Ecto neural progenitor cell (in vitro differentiated cells): ENCODE results near the gene RPP30.
"Not testable (repeated sequence)": the region's sequence is repeated elsewhere in the genome, so short reads cannot be mapped to it uniquely, and the experiment has no call there.

Source experiments
- DNase-seq: peaks from one replicate; pipeline ENCODE4 v3.0.0-alpha.2; 2018; ENCODE audit warnings: low spot score

Gene RPP30

GRCh38 chr10:90917238-90917967 lies 45.6 kb downstream of the RPP30 start:
- no peak for DNase-seq

GRCh38 chr10:90917968-90918318 lies 46.2 kb downstream of the RPP30 start:
- no peak for DNase-seq

- DNase-seq = no peak
These were observed 48.2 kb downstream of the RPP30 start for GRCh38 chr10:90919683-90920574.

GRCh38 chr10:90920986-90921666 lies 49.4 kb downstream of the RPP30 start, which contains the start of gene ANKRD1:
ANKRD1 (minus strand) TSS chr10:90921087; CDS start chr10:90921027, 60 bp downstream.
- DNase-seq = peak; percentile 52

DNA sequence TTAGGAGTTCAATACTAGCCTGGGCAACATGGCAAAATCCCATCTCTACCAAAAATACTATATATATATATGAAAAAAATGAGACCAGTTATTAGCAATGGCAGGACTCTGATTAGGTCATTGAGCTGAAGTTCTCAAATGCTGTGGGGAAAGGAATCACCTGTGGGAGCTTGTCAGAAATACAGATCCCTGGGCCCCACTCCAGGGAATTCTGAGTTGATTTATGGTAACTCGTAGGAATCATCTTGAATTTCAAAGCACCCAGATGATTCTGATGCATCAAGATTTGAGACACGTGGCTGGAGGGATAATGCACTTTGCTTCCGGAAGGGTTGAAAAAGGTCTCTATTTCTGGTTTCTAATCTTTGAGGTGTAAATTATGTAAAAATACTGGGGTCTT lies 50.1 kb downstream of the RPP30 start:
- DNase-seq = no peak

- no peak for DNase-seq
These were observed 51.4 kb downstream of the RPP30 start for GRCh38 chr10:90923111-90923731.

GRCh38 chr10:90924552-90924951 lies 52.8 kb downstream of the RPP30 start:
- DNase-seq = no peak

DNA sequence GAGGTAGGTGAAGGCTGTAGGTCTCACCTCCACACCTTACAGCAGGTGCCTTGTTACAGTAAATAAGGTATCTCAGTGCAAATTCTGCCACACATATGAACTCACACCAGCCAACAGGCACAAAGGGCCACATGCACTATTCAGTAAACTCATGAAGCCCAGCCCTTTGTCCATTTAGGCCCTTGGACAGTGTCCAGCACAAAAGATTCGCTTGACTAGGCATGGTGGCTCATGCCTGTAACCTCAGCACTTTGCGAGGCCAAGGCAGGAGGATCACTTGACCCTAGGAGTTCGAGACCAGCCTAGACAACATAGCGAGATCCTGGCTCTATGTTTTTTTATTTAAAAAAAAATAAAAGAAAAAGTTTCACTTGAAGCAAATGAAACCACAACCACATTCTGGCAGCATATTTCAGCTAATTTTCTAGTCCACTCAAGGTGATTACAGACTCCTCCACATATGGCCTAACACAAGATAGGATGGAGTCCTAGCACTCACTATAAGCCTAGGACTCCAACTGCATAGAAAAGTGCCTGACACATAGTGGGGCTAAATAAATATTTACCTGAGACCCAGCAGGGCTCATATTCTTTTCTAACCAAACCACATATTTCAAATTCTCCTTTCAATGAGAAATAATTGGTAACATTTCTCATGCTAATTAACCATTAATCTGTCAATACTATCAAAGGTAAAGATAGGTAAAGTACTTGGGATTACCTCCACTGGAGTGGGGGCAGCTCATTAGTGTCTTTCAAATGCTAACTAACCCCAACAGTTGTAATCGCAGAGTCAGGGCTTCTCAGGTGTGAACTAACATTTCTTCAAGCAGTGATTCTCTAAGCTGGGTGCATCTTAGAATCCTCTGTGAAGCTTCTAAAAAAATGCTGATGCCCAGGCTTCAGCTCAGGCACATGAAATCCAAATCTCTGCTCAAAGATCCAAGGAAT lies 53.6 kb downstream of the RPP30 start:
- DNase-seq = no peak

DNA sequence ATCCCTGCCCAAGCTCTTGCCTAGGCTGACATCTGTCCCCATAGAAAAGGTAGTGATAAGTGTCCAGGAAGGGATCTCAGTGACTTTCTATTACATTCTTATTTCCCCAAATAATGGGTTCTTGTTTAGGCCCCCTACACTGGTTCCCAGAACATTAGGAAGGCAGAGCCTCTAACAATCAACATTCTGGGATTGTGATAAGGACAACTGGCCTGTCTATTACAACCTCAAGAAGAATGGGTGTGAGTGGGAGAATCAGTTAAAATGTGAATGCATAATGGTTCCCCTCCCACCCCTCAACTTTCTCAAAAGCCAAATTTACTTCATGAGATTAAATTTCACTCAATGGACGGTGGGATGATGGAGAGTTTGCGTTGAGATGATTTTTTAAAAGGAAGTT lies 55.5 kb downstream of the RPP30 start:
- no peak for DNase-seq

DNA sequence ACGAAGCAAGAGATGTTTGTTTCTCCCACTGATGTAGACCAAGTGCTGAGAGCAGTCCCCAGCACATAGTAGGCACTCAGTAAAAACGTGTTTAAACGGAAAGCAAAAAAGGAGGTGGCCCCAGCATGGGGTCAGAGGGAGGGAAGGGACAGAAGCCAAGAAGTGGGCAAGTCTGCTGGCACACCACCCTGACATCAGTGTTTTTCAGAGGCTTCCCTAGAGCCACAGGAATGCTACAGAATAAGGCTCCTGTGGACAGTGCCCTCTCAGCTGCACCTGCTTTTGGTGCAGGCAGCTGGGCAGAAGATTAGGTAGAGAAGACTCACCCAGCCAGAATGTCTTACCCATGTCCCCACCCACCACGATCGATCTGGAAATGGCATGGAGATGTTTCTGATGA lies 57.4 kb downstream of the RPP30 start:
- no peak for DNase-seq

DNA sequence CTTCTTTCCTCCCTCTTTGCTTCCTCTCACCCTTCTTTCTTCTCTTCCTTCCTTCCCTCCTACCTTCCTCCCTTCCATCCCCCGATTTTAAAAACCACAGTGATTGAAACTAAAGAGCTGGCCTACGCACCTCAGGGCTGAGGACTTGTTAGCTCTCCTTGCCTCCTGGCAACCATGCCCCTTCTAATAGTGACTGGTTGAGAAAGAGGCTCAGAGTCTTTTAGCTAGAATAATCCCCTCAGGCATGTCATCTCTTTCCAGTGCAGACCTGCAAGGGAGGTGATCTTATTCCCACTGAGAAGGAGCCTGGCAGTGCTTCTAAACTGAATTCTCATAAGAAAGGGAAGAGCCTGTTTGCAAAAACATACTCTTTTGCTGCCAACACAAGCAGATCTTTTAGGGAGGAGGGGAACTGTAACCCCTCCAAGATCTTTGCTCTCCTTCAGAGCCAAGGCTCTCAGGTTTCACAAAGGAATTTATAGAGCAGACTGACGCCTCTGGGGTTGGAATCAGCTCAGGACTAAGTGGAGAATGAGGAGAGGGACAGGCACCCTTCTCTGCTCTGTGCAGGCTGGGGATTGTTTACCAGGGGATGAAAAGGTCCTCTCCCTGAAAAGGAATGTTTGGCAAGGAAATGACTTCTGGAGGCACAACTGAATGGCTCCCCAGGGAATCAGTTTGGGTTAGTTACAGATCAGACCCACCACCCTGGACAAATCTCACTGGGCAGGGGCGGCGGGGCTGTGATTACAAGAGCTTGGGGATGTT lies 58.5 kb downstream of the RPP30 start:
- DNase-seq = peak; percentile 70

GRCh38 chr10:90930971-90931871 lies 59.4 kb downstream of the RPP30 start:
- peak; percentile 51 for DNase-seq

DNA sequence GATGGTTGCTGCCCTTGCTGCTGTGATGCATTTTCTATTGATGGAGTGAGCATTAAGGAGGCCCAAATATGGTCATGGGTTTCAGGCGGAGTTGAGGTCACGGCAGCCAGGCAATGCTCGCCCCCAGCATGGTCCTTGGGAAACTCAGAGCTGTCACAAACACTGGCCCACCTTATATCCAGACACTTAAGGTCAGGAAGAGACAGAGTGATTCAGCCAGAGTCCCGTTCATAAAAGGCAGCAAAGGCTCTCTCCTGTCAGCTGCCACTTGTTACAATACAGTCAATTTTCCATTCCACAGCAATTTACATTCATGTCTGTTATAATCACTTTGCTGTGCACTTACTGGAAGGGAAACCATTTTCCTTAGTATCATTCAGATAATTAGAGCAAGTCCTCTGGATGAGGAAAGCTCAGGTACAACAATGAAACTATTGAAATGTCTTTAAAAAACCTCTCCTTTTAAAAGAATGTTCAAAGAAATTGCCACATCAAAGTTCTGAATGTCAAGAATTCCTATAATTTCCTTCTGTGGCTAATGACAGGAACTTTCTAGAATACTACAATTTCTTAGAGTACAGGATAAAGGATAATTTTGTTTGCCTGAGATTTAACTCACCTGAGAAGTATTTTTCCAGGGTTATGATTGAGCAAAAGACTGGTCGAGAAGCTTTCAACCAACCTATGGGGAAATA lies 64.0 kb downstream of the RPP30 start:
- no peak for DNase-seq

GRCh38 chr10:90936276-90936659 lies 64.5 kb downstream of the RPP30 start:
- DNase-seq = no peak

DNA sequence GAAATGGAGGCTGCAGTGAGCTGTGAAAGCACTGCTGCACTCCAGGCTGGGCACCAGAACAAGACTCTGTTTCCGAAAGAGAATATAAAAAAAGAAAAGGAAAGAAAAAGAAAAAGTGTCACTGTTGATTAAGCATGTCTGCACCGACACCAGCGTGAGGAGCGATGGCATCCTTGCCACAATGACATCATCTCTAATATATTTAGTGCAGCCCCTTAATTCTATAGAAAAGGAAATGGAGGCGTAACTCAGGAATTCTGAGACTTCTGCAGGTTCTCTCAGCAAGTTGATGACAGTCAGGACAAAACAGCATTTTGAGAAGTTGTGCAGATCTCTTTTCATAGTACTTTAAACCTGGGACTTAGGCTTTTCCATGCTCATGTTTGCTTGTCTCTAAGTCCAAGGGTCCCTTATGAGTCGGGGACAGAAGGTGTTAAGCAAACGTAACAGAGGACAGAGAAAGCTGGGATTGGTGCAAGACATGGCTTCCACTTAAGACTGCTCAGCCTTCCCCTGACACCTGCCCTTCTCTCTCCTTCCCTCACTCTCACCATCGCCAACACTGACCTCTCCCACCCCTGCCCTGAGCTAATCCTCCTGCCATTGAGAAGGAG lies 66.0 kb downstream of the RPP30 start:
- no peak for DNase-seq

DNA sequence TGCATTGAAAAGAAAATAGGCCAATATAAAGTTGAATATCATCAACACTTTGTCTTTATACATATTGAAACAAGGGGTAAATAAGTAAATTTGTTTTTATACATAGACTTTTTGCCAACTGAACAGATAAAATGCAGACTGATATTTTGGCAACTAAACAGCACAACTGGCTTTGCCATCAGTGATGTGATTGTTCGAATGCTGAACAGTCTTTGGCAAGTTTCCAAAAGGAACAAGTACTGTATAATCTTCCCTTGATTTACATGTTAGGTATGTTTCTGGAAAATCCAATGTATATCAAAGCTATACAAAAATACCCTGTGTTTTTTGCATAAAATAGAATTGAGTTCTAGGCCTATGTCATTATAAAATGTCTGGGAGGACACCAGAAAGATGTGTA lies 67.3 kb downstream of the RPP30 start:
- DNase-seq = no peak

GRCh38 chr10:90939648-90940047 lies 67.9 kb downstream of the RPP30 start:
- no peak for DNase-seq

DNA sequence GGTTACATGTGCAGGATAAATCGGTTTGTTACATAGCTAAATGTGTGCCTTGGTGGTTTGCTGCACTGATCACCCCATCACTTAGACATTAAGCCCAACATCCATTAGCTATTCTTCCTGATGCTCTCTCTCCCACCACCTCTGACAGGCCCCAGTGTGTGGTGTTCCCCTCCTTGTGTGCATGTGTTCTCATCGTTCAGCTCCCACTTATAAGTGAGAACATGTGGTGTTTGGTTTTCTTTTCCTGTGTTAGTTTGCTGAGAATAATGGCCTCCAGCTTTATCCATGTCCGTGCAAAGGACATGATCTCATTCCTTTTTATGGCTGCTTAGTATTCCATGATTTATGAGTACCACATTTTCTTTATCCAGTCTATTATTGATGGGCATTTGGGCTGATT lies 71.2 kb downstream of the RPP30 start:
- DNase-seq = not testable (repeated sequence)
